Skin epidermis (tissue), 12 donors: ENCODE measurements around the gene CD209.
"Not testable (repeated sequence)": the region's sequence is repeated elsewhere in the genome, so short reads cannot be mapped to it uniquely, and the experiment has no call there.

Experiments
- H3K27ac ChIP-seq, 21 experiments: fragments of 200-600 bp; sonication (generic) in 11 of 21; one replicate each; pipeline ENCODE4 v1.5.0; 2020; ENCODE audit warnings: mild to moderate bottlenecking in 3 of 21, inconsistent platforms in 2 of 21, moderate library complexity in 2 of 21
- H3K4me3 ChIP-seq, 7 experiments: fragments of 200-600 bp; sonication (generic) in 2 of 7; one replicate each; pipeline ENCODE4 v1.5.0; 2020; ENCODE audit warnings: inconsistent platforms in 2 of 7, mild to moderate bottlenecking in 2 of 7, moderate library complexity in 1 of 7

CD209 gene, protein sequence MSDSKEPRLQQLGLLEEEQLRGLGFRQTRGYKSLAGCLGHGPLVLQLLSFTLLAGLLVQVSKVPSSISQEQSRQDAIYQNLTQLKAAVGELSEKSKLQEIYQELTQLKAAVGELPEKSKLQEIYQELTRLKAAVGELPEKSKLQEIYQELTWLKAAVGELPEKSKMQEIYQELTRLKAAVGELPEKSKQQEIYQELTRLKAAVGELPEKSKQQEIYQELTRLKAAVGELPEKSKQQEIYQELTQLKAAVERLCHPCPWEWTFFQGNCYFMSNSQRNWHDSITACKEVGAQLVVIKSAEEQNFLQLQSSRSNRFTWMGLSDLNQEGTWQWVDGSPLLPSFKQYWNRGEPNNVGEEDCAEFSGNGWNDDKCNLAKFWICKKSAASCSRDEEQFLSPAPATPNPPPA

GRCh38 chr19:7746903-7747884 lies at the start of gene CD209:
Gene CD209, minus strand, starts transcription at chr19:7747534. Its CDS starts 23 bp downstream, at chr19:7747511.
- H3K4me3 ChIP-seq, result peak within 1 kb of the TSS in 1 of 7 experiments; percentile 4
- peak within 1 kb of the TSS in 7 of 21 experiments; percentile 1 to 54 (median 18) for H3K27ac ChIP-seq

DNA sequence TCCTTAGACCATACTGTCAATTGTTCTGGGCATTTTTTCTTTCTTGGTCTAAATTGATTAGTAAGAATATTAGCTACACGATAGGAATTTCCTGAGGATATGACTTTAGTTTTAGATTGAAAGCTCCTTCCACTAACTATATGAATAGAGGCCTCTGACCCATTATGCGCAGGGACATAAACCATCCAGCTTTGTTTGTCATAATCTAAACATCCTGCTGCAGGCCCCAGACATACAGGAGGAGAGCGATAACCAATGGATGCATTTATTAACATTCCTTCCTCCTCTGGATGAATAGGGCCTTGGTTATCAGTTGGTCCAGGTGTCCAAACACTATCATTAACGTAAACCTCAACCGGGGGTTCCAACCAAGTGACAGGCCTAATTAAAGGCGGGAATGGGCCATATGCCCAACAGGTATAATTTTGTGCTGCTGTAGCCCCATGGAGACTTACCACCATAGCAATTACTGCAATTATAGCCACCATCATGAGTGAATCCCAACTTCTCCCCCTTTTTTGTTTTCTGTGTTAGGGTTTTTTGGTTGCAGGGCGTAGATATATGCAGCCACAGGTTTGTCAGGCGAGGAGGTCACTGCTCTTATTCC lies 48.3 kb upstream of the CD209 start:
- no peak overlapping the region for H3K4me3 ChIP-seq
- no peak overlapping the region for H3K27ac ChIP-seq

DNA sequence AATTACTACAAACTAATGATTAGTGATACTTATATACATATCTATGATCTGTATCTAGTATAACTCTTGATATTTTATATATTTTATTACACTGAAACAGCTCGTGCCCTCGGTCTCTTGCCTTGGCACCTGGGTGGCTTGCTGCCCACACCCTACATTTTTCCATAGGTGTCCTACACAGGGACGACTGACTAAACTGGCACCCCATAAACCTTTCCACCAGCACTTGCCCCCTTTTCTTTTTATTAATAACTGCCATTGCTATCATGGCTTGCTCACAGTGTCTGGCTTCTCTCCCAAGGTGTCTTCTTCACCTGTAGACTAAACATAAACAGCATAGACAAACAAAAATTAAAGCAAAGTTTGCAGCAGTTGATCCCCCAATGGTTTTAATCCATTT lies 46.2 kb upstream of the CD209 start:
- Histone ChIP-seq H3K27ac (no peak overlapping the region), H3K4me3 (no peak overlapping the region)

DNA sequence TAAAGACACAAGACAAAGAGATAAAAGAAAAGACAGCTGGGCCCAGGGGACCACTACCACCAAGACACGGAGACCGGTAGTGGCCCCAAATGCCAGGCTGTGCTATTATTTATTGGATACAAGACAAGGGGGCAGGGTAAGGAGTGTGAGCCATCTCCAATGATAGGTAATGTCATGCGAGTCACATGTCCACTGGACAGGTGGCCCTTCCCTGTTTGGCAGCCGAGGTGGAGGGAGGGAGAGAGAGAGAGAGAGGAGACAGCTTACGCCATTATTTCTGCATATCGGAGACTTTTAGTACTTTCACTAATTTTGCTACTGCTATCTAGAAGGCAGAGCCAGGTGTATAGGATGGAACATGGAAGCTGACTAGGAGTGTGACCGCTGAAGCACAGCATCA lies 45.4 kb upstream of the CD209 start:
- not testable (repeated sequence) for H3K27ac ChIP-seq

GRCh38 chr19:7792281-7792680 lies 44.9 kb upstream of the CD209 start:
- Histone ChIP-seq H3K4me3 (no peak overlapping the region), H3K27ac (no peak overlapping the region)

More for the DNA sequence above, 45.4 kb upstream of the CD209 start:
- H3K4me3 ChIP-seq, result not testable (repeated sequence)

- Histone ChIP-seq H3K4me3 (no peak overlapping the region), H3K27ac (no peak overlapping the region)
These were observed 43.1 kb upstream of the CD209 start for GRCh38 chr19:7790416-7790815.

DNA sequence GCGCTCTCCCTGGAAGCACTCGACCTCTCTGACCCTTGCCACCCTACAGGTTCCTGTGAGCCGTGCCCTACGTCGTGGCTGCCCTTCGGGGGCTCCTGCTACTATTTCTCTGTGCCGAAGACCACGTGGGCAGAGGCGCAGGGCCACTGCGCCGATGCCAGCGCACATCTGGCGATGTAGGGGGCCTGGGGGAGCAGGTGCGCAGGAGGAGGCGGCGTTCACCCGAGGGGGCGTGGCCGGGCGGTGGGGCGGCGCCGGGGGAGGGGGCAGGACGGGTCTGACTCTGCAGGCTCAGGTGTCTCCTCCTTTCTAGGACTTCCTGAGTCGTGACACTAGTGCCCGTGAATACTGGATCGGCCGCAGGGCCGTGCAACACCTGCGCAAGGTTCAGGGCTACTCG lies 42.1 kb upstream of the CD209 start:
- H3K4me3 ChIP-seq, result no peak overlapping the region
- no peak overlapping the region for H3K27ac ChIP-seq

GRCh38 chr19:7788933-7789323 lies 41.6 kb upstream of the CD209 start:
- no peak overlapping the region for H3K4me3 ChIP-seq

GRCh38 chr19:7788178-7788932 lies 41.0 kb upstream of the CD209 start:
- peak overlapping the region in 1 of 7 experiments; percentile 7 for H3K4me3 ChIP-seq

More at GRCh38 chr19:7788933-7789323, 41.6 kb upstream of the CD209 start:
- H3K27ac ChIP-seq, result no peak overlapping the region

GRCh38 chr19:7787602-7788177 lies 40.4 kb upstream of the CD209 start:
- Histone ChIP-seq H3K27ac (peak overlapping the region in 1 of 21 experiments; percentile 38), H3K4me3 (peak overlapping the region in 1 of 7 experiments; percentile 7)

More at GRCh38 chr19:7788178-7788932, 41.0 kb upstream of the CD209 start:
- H3K27ac ChIP-seq, result no peak overlapping the region

- no peak overlapping the region for H3K27ac ChIP-seq
- peak overlapping the region in 1 of 7 experiments; percentile 7 for H3K4me3 ChIP-seq
These were observed 39.8 kb upstream of the CD209 start for GRCh38 chr19:7787141-7787540.

GRCh38 chr19:7784856-7785255 lies 37.5 kb upstream of the CD209 start:
- H3K27ac ChIP-seq, result no peak overlapping the region
- H3K4me3 ChIP-seq, result no peak overlapping the region

DNA sequence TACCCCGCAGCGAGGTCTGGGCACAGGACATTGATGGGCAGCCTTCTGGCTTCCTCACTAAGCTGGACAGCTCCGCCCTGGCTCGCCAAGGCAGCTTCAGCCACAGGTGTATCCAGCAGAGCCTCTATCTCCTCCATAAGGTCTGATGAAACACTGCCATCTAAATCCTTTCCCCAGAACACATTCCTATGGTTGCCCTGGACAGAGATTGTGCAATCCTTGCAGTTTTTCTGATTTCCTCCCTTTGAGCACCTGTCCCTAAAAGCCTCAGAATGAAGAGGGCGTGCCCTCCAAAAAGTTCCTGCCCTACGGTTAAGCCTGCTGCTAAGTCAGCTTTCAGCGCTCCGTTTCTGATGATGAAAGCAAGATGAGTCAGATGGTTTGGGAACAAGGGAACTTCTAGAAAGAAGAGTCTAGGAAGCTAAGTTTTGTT lies 36.7 kb upstream of the CD209 start:
- no peak overlapping the region for H3K27ac ChIP-seq

GRCh38 chr19:7781157-7781556 lies 33.8 kb upstream of the CD209 start:
- H3K4me3 ChIP-seq, result no peak overlapping the region
- no peak overlapping the region for H3K27ac ChIP-seq

More for the DNA sequence above, 36.7 kb upstream of the CD209 start:
- no peak overlapping the region for H3K4me3 ChIP-seq

DNA sequence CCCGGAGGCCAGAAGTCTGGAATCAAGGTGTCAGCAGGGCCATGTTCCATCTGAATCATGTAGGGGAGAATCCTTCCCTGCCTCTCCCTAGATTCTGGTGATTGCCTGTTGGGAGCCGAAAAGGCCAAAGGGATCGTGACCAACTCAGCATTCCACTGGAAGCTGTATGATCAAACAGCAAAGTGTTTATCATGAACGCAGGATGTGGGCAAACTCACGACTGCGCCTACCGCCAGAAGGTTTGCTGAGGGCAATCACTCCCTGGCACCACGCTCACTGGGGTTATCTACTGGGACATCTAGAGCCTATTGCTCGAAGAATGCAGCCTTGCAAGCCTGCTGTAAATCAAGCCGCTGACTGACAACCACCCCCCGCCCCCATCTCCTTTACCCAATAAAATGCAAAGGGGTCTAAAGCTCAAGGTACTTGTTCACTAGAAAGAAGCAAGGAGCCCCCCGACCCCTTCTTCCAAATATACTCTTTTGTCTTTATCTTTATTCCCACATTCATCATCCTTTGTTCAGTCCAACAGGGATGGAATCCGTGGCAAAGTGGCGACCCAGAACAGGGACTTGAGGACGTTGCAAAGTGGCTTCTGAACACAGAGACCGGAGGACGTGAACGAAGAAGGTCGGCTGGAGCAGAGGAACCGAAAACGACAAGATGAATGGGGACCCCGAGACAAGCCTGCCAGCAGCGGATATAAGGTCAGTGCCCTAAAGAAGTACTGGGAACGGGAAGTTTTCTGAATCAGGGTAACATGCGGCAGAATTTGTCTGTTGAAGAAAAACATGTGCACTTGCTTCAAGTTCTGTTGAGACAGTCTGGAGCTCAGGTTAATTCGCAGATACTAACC lies 32.5 kb upstream of the CD209 start:
- H3K27ac ChIP-seq, result no peak overlapping the region
- H3K4me3 ChIP-seq, result no peak overlapping the region

GRCh38 chr19:7778081-7778480 lies 30.7 kb upstream of the CD209 start:
- H3K27ac ChIP-seq, result no peak overlapping the region
- no peak overlapping the region for H3K4me3 ChIP-seq

GRCh38 chr19:7775761-7776160 lies 28.4 kb upstream of the CD209 start:
- Histone ChIP-seq H3K4me3 (no peak overlapping the region), H3K27ac (no peak overlapping the region)

DNA sequence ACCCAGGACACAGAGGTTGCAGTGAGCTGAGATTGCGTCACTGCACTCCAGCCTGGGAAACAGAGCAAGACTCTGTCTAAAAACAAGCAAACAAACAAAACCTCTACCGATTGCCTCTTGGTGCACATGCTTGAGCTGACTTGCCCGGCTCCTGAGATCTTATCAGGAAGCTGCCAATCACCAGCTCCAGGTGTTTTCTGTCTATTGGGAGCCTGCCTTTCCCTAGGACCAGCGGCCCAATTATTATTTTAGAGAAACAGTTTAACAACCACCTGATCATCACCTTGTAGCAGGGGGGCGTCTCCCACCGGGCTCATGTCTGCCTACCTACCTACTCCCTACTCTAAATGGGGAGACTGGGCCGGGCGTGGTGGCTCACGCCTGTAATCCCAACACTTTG lies 26.5 kb upstream of the CD209 start:
- Histone ChIP-seq H3K27ac (no peak overlapping the region), H3K4me3 (no peak overlapping the region)
